Stimulated activated CD4-positive, alpha-beta T cell treated with anti-CD3 and anti-CD28 coated beads, Interleukin-1b, Interleukin-23, amount 100 ng/mL, for 4 hours (primary cell): Measurements from ENCODE around the gene ITPR2.

Experiments used
- DNase-seq, 2 donors: peaks; one replicate each; pipeline ENCODE4 v3.0.0-alpha.2; 2020; ENCODE audit warnings: low read depth in 2 of 2

ITPR2 gene

DNA sequence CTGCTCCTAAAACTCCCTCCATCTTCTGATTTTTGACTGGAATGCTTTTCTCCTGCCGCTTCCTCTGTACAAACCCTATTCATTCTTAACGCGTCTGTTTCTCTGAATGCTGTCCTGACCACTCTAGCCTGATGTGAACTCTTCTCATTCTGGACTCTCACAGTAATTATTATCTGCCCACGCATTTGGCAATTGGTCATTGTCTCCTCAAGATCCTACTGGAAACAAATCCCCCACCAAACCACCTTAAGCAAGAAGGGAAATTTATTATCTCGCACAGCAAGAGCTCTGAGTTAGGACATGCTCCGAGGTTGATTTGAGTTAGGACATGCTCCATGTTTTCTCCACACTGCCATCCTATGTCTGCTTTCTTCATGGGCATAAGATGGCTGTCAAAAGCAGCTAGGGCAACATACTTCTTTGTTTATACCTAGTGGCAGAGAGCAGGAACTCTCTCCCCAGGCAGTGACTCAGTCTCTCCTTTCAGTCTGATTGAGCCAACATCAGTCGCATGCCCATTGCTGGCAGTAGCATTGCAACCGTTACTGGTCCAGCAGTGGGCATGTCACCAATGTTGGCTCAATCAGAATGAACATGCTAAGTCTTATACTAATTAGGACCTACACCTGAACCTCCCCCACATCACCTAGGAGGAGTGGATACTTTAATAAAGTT lies 535.5 kb downstream of the ITPR2 start:
- no peak for DNase-seq

DNA sequence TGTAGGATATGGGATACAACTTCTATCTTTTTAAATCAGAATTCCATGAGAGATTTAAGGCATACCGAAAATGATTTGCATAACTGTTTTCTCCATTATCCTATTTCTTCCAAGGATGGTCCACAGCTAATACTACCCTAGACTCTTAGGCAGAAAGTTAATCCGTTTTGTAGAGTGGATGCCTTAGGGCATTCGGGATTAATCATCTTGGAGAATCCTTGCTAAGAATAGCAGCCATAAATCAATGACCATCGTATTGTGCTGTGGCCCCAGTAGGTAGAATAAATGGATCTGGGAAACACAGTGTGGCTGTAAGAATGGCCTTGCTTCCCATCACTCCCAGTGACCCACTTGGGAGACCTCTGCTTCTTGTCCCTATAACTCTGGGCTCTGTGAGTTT lies 538.0 kb downstream of the ITPR2 start:
- DNase-seq: no peak

DNA sequence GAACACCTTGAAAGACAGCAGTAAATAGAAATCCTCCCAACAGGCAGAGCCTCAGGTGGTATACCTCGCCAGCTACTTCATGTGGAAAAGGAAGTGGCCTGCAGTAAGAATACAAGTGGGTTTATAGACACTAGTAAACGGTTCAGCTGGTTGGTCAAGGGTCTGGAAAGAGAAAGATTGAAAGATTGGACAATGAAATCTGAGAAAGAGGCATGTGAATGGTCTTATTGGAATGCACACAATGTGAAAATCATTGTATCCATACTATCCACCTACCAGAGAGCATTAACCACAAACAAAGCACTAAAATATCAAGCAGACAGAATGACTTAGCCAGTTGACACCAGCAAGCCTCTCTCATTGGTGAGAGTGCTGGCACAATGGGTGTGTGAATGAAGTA lies 539.4 kb downstream of the ITPR2 start:
- no peak for DNase-seq

DNA sequence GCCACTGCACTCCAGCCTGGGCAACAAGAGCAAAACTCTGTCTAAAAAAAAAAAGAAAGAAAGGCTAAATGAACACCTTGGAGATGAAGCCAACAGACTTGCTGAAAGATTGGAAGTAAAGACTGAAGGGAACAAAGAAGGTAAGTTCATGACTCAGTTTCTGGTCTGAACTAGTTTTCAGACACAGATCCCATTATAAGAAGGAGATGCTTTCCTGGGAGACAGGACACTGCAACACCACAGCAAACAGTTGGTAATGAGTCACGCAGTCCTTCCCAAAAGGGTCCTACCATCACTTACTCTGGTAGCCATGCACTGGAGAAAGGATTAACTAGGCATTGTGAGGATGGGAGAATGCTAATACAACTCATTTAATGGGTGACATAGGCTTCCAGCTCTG lies 540.4 kb downstream of the ITPR2 start:
- no peak for DNase-seq

DNA sequence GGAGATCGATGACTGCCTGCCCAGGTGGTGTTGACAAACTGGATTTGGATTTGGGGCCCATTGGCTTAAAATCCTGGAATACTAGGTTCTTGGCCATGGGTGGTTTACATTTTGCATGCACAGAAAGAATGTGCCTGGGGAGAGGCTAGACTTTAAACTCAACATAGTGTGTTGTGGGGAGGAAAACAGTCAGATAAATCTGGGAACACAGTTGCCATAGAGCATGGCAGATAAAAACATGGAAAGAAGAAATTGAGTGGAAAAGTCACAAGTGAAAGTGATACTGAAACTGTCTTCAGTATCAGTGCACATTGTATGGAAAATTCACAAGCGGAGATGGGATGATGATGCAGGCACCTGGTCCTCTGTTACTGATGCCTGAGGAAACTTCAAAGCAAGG lies 542.4 kb downstream of the ITPR2 start:
- no peak for DNase-seq

DNA sequence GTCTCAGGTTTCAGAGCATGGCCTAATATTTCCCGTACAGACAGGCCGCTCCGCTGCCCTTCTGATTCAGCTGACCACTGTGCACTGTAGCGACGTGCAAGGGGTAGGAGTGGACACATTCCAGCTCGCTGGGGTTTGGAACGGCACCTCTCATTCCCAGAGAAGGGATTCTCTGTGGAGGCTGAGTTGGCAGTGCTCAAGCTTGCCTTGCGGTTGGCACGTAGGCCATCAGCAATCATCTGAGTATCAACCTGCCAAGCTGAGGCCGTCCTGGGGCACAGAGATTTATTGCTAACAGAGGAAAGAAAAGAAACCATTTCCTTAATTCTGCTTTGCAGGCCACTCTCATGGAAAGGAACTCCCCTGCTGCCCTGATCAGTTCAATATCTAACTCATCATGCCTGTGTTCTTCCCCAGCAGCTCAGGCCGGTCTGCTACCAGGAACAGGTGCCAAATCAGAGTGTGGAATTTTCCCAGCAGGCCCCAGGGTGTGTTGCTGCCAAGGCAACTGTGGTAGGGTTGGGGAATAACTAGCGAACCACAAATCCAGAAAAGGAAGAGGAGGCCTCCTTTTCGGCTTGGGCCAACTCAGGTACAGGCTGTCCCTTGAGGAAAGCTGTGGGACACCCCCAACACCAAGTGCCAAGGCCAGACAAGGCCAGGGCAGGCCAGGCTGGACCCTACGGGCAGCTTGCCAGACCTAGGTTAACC lies 545.2 kb downstream of the ITPR2 start:
- no peak for DNase-seq
